H1 (cell line): Measurements from ENCODE around the gene GPR35.

Experiments used
- ASH2L ChIP-seq: fragments of 200-600, 300-600 bp; sonication (generic); IDR thresholded peaks from one replicate; pipeline ENCODE4 v1.7.1; 2017; ENCODE audit warnings: low read length
- ATF3 ChIP-seq: IDR thresholded peaks from 2 replicates; pipeline ENCODE4 v1.6.1; 2011; ENCODE audit warnings: low read depth, mild to moderate bottlenecking, low read length; ENCODE audit not compliant: insufficient read depth
- CEBPB ChIP-seq: IDR thresholded peaks from 2 replicates; pipeline ENCODE4 v1.6.1; 2012; ENCODE audit warnings: low read depth, low read length
- CHD2 ChIP-seq: IDR thresholded peaks from 2 replicates; pipeline ENCODE4 v1.6.1; 2012; ENCODE audit warnings: low read length, improper control_type of control experiment
- CTCF ChIP-seq, 3 experiments: IDR thresholded peaks; 1 replicate in 2 of 3; 2 replicates in 1 of 3; pipeline versions ENCODE4 v1.5.1 to v1.6.1; 2011; ENCODE audit warnings: low read length in 3 of 3, mild to moderate bottlenecking in 3 of 3, inconsistent platforms in 2 of 3, low read depth in 1 of 3, moderate library complexity in 1 of 3; ENCODE audit not compliant: insufficient read depth in 1 of 3; ENCODE audit errors: control extremely low read depth in 1 of 3
- EZH2 ChIP-seq: fragments of 200-600 bp; sonication (generic); IDR thresholded peaks from 2 replicates; pipeline ENCODE4 v1.7.1; 2012; ENCODE audit warnings: low read depth, mild to moderate bottlenecking, moderate library complexity, low read length, inconsistent platforms; ENCODE audit not compliant: severe bottlenecking
- GABPA ChIP-seq: IDR thresholded peaks from 2 replicates; pipeline ENCODE4 v1.6.1; 2011; ENCODE audit warnings: mild to moderate bottlenecking, low read length, moderate library complexity, borderline replicate concordance; ENCODE audit not compliant: insufficient read depth
- NANOG ChIP-seq: IDR thresholded peaks from 2 replicates; pipeline ENCODE4 v1.6.1; 2011; ENCODE audit warnings: low read length, low read depth, mild to moderate bottlenecking, inconsistent platforms; ENCODE audit not compliant: insufficient read depth, poor library complexity, severe bottlenecking
- POLR2AphosphoS5 ChIP-seq: IDR thresholded peaks from 2 replicates; pipeline ENCODE4 v1.6.1; 2011; ENCODE audit warnings: low read depth, low read length
- SIN3A ChIP-seq, 2 experiments: IDR thresholded peaks in 1 of 2; conservative IDR thresholded peaks in 1 of 2; 2 replicates each; pipeline ENCODE4 v1.6.1; 2011 to 2012; ENCODE audit warnings: low read length in 2 of 2, improper control_type of control experiment in 1 of 2, low read depth in 1 of 2, mild to moderate bottlenecking in 1 of 2
- SP1 ChIP-seq: IDR thresholded peaks from 2 replicates; pipeline ENCODE4 v1.6.1; 2011; ENCODE audit warnings: low read depth, low read length
- TAF1 ChIP-seq: IDR thresholded peaks from 2 replicates; pipeline ENCODE4 v1.6.1; 2011; ENCODE audit warnings: mild to moderate bottlenecking, low read depth, low read length

GRCh38 chr2:240643811-240644150, 18.5 kb downstream of the GPR35 start:
- TF ChIP-seq EZH2 (no peak), ATF3 (no peak), CTCF (IDR thresholded peaks at IDR 0.05; ENCODE audit: control extremely low read depth in 1 of 3, insufficient read depth in 1 of 3, low read depth in 1 of 3, low read length in 3 of 3) (no peak), GABPA (no peak), CEBPB (no peak), CHD2 (no peak), SIN3A (conservative IDR thresholded peaks at IDR 0.05 in 1 of 2, IDR thresholded peaks at IDR 0.05 in 1 of 2; ENCODE audit: low read depth in 1 of 2, low read length in 2 of 2) (no peak), ASH2L (no peak), SP1 (no peak), TAF1 (no peak), POLR2AphosphoS5 (no peak), NANOG (no peak)
